ENCODE data around the gene PTH.

DNA sequence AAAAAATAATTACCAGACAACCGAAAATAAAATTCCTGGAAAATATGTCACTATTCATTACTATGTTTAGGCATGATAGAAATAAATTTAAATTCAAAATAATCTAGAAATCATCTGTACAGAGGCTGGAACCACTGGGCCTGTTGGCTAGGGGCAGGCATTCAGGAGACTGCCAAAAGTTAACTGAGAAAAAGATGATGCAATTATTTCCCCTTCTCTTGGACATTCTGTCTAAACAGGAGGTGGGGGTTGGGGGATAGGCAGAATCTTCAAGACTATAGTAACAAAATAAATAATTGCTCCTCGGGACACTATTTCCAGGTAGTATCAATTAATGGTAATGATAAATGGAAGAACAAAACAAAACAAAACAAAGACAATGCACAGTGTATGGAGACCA lies 46.9 kb downstream of the PTH start:
- TF ChIP-seq, protein P1, sequence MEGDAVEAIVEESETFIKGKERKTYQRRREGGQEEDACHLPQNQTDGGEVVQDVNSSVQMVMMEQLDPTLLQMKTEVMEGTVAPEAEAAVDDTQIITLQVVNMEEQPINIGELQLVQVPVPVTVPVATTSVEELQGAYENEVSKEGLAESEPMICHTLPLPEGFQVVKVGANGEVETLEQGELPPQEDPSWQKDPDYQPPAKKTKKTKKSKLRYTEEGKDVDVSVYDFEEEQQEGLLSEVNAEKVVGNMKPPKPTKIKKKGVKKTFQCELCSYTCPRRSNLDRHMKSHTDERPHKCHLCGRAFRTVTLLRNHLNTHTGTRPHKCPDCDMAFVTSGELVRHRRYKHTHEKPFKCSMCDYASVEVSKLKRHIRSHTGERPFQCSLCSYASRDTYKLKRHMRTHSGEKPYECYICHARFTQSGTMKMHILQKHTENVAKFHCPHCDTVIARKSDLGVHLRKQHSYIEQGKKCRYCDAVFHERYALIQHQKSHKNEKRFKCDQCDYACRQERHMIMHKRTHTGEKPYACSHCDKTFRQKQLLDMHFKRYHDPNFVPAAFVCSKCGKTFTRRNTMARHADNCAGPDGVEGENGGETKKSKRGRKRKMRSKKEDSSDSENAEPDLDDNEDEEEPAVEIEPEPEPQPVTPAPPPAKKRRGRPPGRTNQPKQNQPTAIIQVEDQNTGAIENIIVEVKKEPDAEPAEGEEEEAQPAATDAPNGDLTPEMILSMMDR (conservative IDR thresholded peaks at IDR 0.05), result no peak
- no peak for TF ChIP-seq ZFX (IDR thresholded peaks at IDR 0.05)

Measured in C4-2B (cell line).